Measurements from ENCODE around the gene GPR153.
A peak's percentile ranks its signal among the peaks of the same experiment; 100 is the strongest.

The GPR153 gene

GRCh38 chr1:6287029-6287428 is 26.1 kb upstream of the GPR153 start:
- DNase-seq, result no peak

GRCh38 chr1:6286266-6286665 is 25.4 kb upstream of the GPR153 start:
- no peak for DNase-seq

GRCh38 chr1:6285336-6285735 is 24.4 kb upstream of the GPR153 start:
- no peak for DNase-seq

GRCh38 chr1:6282577-6283270 is 21.8 kb upstream of the GPR153 start:
- DNase-seq, result no peak

GRCh38 chr1:6281511-6282402 is 20.9 kb upstream of the GPR153 start:
- no peak for DNase-seq

GRCh38 chr1:6280761-6281451 is 20.0 kb upstream of the GPR153 start:
- DNase-seq, result no peak

- no peak for DNase-seq
These were observed 18.9 kb upstream of the GPR153 start for GRCh38 chr1:6279613-6280383.

GRCh38 chr1:6279066-6279465 is 18.2 kb upstream of the GPR153 start:
- DNase-seq, result no peak

GRCh38 chr1:6278263-6278662 is 17.4 kb upstream of the GPR153 start:
- no peak for DNase-seq

GRCh38 chr1:6276811-6277555 is 16.1 kb upstream of the GPR153 start:
- DNase-seq, result no peak

- DNase-seq, result peak in 5 of 56 donors; percentile 12 to 51 (median 25)
These were observed 15.2 kb upstream of the GPR153 start for GRCh38 chr1:6275826-6276782.

- DNase-seq, result no peak
These were observed 13.8 kb upstream of the GPR153 start for GRCh38 chr1:6274622-6275139.

GRCh38 chr1:6274102-6274501 is 13.2 kb upstream of the GPR153 start:
- DNase-seq, result no peak

- DNase-seq, result peak in 38 of 56 donors; percentile 13 to 65 (median 40)
These were observed 12.5 kb upstream of the GPR153 start for GRCh38 chr1:6273380-6273891.

- no peak for DNase-seq
These were observed 12.0 kb upstream of the GPR153 start for GRCh38 chr1:6272868-6273267.

GRCh38 chr1:6272452-6272851 is 11.6 kb upstream of the GPR153 start:
- DNase-seq, result no peak

GRCh38 chr1:6271554-6271953 is 10.7 kb upstream of the GPR153 start:
- DNase-seq, result no peak

- DNase-seq, result no peak
These were observed 10.1 kb upstream of the GPR153 start for GRCh38 chr1:6271006-6271405.

- DNase-seq, result no peak
These were observed 9.5 kb upstream of the GPR153 start for GRCh38 chr1:6270401-6270800.
